Measurements from ENCODE around the gene ZNF581.

ZNF581 gene

DNA sequence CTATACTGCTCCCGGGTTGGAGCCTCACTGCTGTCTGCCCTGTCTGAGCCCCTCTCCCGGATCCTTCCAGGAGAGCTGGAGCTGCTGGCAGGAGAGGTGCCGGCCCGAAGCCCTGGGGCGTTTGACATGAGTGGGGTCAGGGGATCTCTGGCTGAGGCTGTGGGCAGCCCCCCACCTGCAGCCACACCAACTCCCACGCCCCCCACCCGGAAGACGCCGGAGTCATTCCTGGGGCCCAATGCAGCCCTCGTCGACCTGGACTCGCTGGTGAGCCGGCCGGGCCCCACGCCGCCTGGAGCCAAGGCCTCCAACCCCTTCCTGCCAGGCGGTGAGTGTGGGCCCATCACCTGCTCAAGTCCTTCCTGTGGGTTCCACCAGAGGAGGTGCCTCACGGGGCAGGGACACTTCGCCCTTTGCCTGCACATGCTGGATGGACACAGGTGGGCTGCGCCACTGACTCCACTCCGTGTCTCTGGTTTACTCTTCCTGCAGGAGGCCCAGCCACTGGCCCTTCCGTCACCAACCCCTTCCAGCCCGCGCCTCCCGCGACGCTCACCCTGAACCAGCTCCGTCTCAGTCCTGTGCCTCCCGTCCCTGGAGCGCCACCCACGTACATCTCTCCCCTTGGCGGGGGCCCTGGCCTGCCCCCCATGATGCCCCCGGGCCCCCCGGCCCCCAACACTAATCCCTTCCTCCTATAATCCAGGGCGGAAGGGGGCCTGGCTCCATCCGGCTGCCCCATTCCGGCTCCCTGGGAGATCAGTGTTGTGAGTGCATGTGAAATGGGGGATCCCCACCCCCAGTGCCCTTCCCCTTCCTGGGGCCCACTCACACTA is 51.4 kb downstream of the ZNF581 start:
- DNase-seq (ENCODE audit: low read depth), result no peak

All from fibroblast of the conjunctiva (primary cell).